DND-41 (cell line): ENCODE results near the gene PIGU.
"Not testable (repeated sequence)": the region's sequence is repeated elsewhere in the genome, so short reads cannot be mapped to it uniquely, and the experiment has no call there.

Experiments
- ATAC-seq: fragments of 200-7000 bp; cut with Tn5 transposase; 3 replicates; pipeline ENCODE4 v1.9.1; 2021; ENCODE audit warnings: low read depth; ENCODE audit not compliant: insufficient read depth
- DNase-seq: peaks from one replicate; pipeline ENCODE4 v3.0.0-alpha.2; 2020
- H2AFZ ChIP-seq: 2 replicates; pipeline ENCODE4 v1.6.0; 2012; ENCODE audit warnings: low read depth, low read length
- H3K27ac ChIP-seq: 2 replicates; pipeline ENCODE4 v1.5.1; 2012; ENCODE audit warnings: low read length, inconsistent platforms
- H3K27me3 ChIP-seq: fragments of 200-600 bp; sonication (generic); 2 replicates; pipeline ENCODE4 v1.6.0; 2012; ENCODE audit warnings: low read length, mild to moderate bottlenecking, inconsistent platforms; ENCODE audit not compliant: insufficient read depth, poor library complexity
- H3K36me3 ChIP-seq: 2 replicates; pipeline ENCODE4 v1.5.1; 2012; ENCODE audit warnings: low read length, inconsistent platforms; ENCODE audit not compliant: insufficient read depth
- H3K4me1 ChIP-seq: 2 replicates; pipeline ENCODE4 v1.5.1; 2012; ENCODE audit warnings: mild to moderate bottlenecking, low read length; ENCODE audit not compliant: insufficient read depth
- H3K4me2 ChIP-seq: 2 replicates; pipeline ENCODE4 v1.6.0; 2012; ENCODE audit warnings: mild to moderate bottlenecking, moderate library complexity, low read length, inconsistent platforms; ENCODE audit not compliant: insufficient read depth
- H3K4me3 ChIP-seq, 2 experiments: fragments of 200-600 bp in 1 of 2; shearing (Covaris generic) in 1 of 2; 2 replicates each; pipeline ENCODE4 v1.5.1; 2012 to 2016; ENCODE audit warnings: inconsistent platforms in 2 of 2, low read length in 2 of 2, mild to moderate bottlenecking in 2 of 2, low read depth in 1 of 2, moderate library complexity in 1 of 2
- H3K79me2 ChIP-seq: 2 replicates; pipeline ENCODE4 v1.6.0; 2012; ENCODE audit warnings: low read length, inconsistent platforms; ENCODE audit not compliant: insufficient read depth
- H3K9ac ChIP-seq: 2 replicates; pipeline ENCODE4 v1.6.0; 2012; ENCODE audit warnings: low read depth, mild to moderate bottlenecking, inconsistent platforms, low read length, moderate library complexity
- H3K9me3 ChIP-seq: 2 replicates; pipeline ENCODE4 v1.5.1; 2012; ENCODE audit warnings: low read length, moderate library complexity, mild to moderate bottlenecking, inconsistent platforms; ENCODE audit not compliant: insufficient read depth, severe bottlenecking
- H4K20me1 ChIP-seq: 2 replicates; pipeline ENCODE4 v1.6.0; 2012; ENCODE audit warnings: low read length; ENCODE audit not compliant: insufficient read depth
- EZH2 ChIP-seq: IDR thresholded peaks from 3 replicates; pipeline ENCODE4 v1.6.1; 2012; ENCODE audit warnings: borderline replicate concordance, low read depth, mild to moderate bottlenecking, moderate library complexity, low read length, inconsistent platforms; ENCODE audit not compliant: severe bottlenecking
- TF ChIP-seq, protein P1 (sequence below): IDR thresholded peaks from 2 replicates; pipeline ENCODE4 v1.5.1; 2012; ENCODE audit warnings: borderline replicate concordance, low read length, moderate library complexity, mild to moderate bottlenecking; ENCODE audit not compliant: poor library complexity, severe bottlenecking; ENCODE audit errors: extremely low read depth

The PIGU gene

GRCh38 chr20:34663213-34663943 lies 13.5 kb downstream of the PIGU start:
- no peak for ATAC-seq
- DNase-seq, result no peak

GRCh38 chr20:34661811-34662210 lies 15.1 kb downstream of the PIGU start:
- H3K36me3 ChIP-seq, H2AFZ ChIP-seq, H3K27ac ChIP-seq, H3K4me2 ChIP-seq, ATAC-seq, H3K9me3 ChIP-seq, H3K4me1 ChIP-seq, DNase-seq, H3K9ac ChIP-seq, H3K4me3 ChIP-seq, H3K27me3 ChIP-seq: not testable (repeated sequence)
- peaks cover 50% of the 10 kb centered on the region for H3K79me2 ChIP-seq
- peaks cover 13% of the 10 kb centered on the region; the same call in 1 of the 2 replicates for H4K20me1 ChIP-seq

More at GRCh38 chr20:34663213-34663943, 13.5 kb downstream of the PIGU start:
- no peak overlapping the region for H3K4me2 ChIP-seq
- no peaks in the 10 kb centered on the region for H3K9me3 ChIP-seq
- H3K9ac ChIP-seq, result no peak overlapping the region
- no peak overlapping the region for H3K4me3 ChIP-seq
- TF ChIP-seq, protein P1, sequence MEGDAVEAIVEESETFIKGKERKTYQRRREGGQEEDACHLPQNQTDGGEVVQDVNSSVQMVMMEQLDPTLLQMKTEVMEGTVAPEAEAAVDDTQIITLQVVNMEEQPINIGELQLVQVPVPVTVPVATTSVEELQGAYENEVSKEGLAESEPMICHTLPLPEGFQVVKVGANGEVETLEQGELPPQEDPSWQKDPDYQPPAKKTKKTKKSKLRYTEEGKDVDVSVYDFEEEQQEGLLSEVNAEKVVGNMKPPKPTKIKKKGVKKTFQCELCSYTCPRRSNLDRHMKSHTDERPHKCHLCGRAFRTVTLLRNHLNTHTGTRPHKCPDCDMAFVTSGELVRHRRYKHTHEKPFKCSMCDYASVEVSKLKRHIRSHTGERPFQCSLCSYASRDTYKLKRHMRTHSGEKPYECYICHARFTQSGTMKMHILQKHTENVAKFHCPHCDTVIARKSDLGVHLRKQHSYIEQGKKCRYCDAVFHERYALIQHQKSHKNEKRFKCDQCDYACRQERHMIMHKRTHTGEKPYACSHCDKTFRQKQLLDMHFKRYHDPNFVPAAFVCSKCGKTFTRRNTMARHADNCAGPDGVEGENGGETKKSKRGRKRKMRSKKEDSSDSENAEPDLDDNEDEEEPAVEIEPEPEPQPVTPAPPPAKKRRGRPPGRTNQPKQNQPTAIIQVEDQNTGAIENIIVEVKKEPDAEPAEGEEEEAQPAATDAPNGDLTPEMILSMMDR, result no peak
- TF ChIP-seq EZH2, result no peak
- peaks cover 65% of the 10 kb centered on the region for H3K79me2 ChIP-seq
- H3K4me1 ChIP-seq, result no peaks in the 10 kb centered on the region
- H2AFZ ChIP-seq, result no peak overlapping the region
- H3K36me3 ChIP-seq, result no peaks in the 10 kb centered on the region
- H4K20me1 ChIP-seq, result peaks cover 18% of the 10 kb centered on the region; the same call in 1 of the 2 replicates
- no peaks in the 10 kb centered on the region for H3K27me3 ChIP-seq
- no peak overlapping the region for H3K27ac ChIP-seq

GRCh38 chr20:34658654-34659053 lies 18.2 kb downstream of the PIGU start:
- H3K4me1 ChIP-seq, H2AFZ ChIP-seq, DNase-seq, H3K27ac ChIP-seq, H3K27me3 ChIP-seq, ATAC-seq, H3K4me2 ChIP-seq, H4K20me1 ChIP-seq, H3K4me3 ChIP-seq, H3K9ac ChIP-seq, H3K9me3 ChIP-seq: not testable (repeated sequence)
- H3K36me3 ChIP-seq, result peaks cover 26% of the 10 kb centered on the region; the same call in 1 of the 2 replicates
- peaks cover 24% of the 10 kb centered on the region for H3K79me2 ChIP-seq

- no peak for DNase-seq
- Histone ChIP-seq H4K20me1 (no peaks in the 10 kb centered on the region), H3K9ac (no peak overlapping the region), H2AFZ (no peak overlapping the region), H3K4me1 (no peaks in the 10 kb centered on the region), H3K27me3 (no peaks in the 10 kb centered on the region), H3K79me2 (0 out of 2 replicates have a peak, but pooled peaks cover 6% of the 10 kb centered on the region), H3K4me3 (no peak overlapping the region), H3K4me2 (no peak overlapping the region), H3K9me3 (no peaks in the 10 kb centered on the region), H3K27ac (no peak overlapping the region), H3K36me3 (peaks cover 56% of the 10 kb centered on the region)
- ATAC-seq, result no peak
- TF ChIP-seq, protein P1, result no peak
- TF ChIP-seq EZH2, result no peak
Measured at GRCh38 chr20:34654207-34654744, 22.6 kb downstream of the PIGU start.
